K562 (cell line): ENCODE results near the gene STRA8. TPM values are rescaled to one million over a fixed set of nuclear protein-coding genes. Genes with fewer than 3 reads are reported as not detected.
A peak's percentile ranks its signal among the peaks of the same experiment; 100 is the strongest.

Source experiments
- ATAC-seq: fragments of 200-7000 bp; cut with Tn5 transposase; 3 replicates; pipeline ENCODE4 v1.9.1; 2020; ENCODE audit warnings: moderate library complexity
- BruUV-seq: library from RNA; stranded (reverse); fragments of 400-500 nt; replicated peaks from 2 replicates; lab custom pipeline; 2021; lab: Mats Ljungman, UMichigan
- CTCF ChIA-PET: fragments of 300-600 bp; formaldehyde crosslinking; extraction: SDS; loops from one replicate; lab custom pipeline; 2021; ENCODE audit warnings: low intra/inter-chr PET ratio; lab: Yijun Ruan, JAX
- POLR2A ChIA-PET: fragments of 300-600, 350-650 bp; sonication (Branson Sonifier 250); formaldehyde crosslinking; extraction: SDS; loops from one replicate; lab custom pipeline; 2021; ENCODE audit warnings: antibody characterized with exemption, inconsistent platforms; lab: Yijun Ruan, JAX
- DNase-seq, 4 experiments: peaks; one replicate each; pipeline versions ENCODE4 v3.0.0 to v3.0.0-alpha.2; 2011 to 2018; ENCODE audit warnings: low spot score in 3 of 4, mixed read lengths in 3 of 4; ENCODE audit errors: extremely low read depth in 1 of 4
- FAIRE-seq: peaks from 2 replicates; lab custom pipeline; 2011; peaks lifted over from hg19 to GRCh38; lab: Jason Lieb, UNC
- H2AFZ ChIP-seq: 2 replicates; pipeline ENCODE4 v1.6.0; 2011; ENCODE audit warnings: low read depth, low read length, control low read depth, inconsistent platforms
- H3K27ac ChIP-seq: fragments of 200-600 bp; 3 replicates; pipeline ENCODE4 v1.8.0; 2011; ENCODE audit warnings: low read depth, mild to moderate bottlenecking, control low read depth, inconsistent platforms, low read length, moderate library complexity, mixed read lengths; ENCODE audit errors: extremely low read depth
- H3K27me3 ChIP-seq, 2 experiments: fragments of 300-600 bp in 1 of 2; 2 replicates in 1 of 2; 3 replicates in 1 of 2; pipeline versions ENCODE4 v1.6.0 to v1.8.0; 2011; ENCODE audit warnings: inconsistent platforms in 2 of 2, low read length in 2 of 2, mild to moderate bottlenecking in 1 of 2, mixed read lengths in 1 of 2, moderate library complexity in 1 of 2; ENCODE audit not compliant: control insufficient read depth in 2 of 2, insufficient read depth in 2 of 2
- H3K36me3 ChIP-seq: fragments of 300-600 bp; 3 replicates; pipeline ENCODE4 v1.8.0; 2011; ENCODE audit warnings: mild to moderate bottlenecking, low read length, inconsistent platforms; ENCODE audit not compliant: control insufficient read depth, insufficient read depth
- H3K4me1 ChIP-seq, 2 experiments: fragments of 200-600 bp in 1 of 2; replicated peaks in 1 of 2; 2 replicates in 1 of 2; 3 replicates in 1 of 2; pipeline versions ENCODE4 v1.5.1 to v1.8.0; 2011; ENCODE audit warnings: inconsistent platforms in 2 of 2, low read length in 2 of 2, mild to moderate bottlenecking in 1 of 2, mixed read lengths in 1 of 2, moderate library complexity in 1 of 2; ENCODE audit not compliant: control insufficient read depth in 2 of 2, insufficient read depth in 2 of 2
- H3K4me2 ChIP-seq: 2 replicates; pipeline ENCODE4 v1.6.1; 2011; ENCODE audit warnings: low read length, control low read depth, inconsistent platforms, mixed read lengths; ENCODE audit not compliant: insufficient read depth
- H3K4me3 ChIP-seq: fragments of 200-600 bp; sonication (generic), shearing (Covaris generic); 2 replicates; pipeline ENCODE4 v1.5.1; 2016; ENCODE audit warnings: control low read depth, inconsistent platforms
- H3K79me2 ChIP-seq: fragments of 200-600 bp; 3 replicates; pipeline ENCODE4 v1.8.0; 2011; ENCODE audit warnings: low read length, inconsistent platforms; ENCODE audit not compliant: control insufficient read depth, insufficient read depth
- H3K9ac ChIP-seq, 2 experiments: 2 replicates each; pipeline versions ENCODE4 v1.6.0 to v1.6.1; 2011; ENCODE audit warnings: low read depth in 2 of 2, low read length in 2 of 2, control low read depth in 1 of 2, inconsistent platforms in 1 of 2, mild to moderate bottlenecking in 1 of 2, mixed read lengths in 1 of 2; ENCODE audit not compliant: insufficient read depth in 1 of 2
- H3K9me1 ChIP-seq: one replicate; pipeline ENCODE4 v1.6.0; 2011; ENCODE audit warnings: inconsistent platforms, mild to moderate bottlenecking, low read length, moderate library complexity; ENCODE audit not compliant: control insufficient read depth, insufficient read depth
- H3K9me3 ChIP-seq: replicated peaks from 2 replicates; pipeline ENCODE4 v1.5.1; 2011; ENCODE audit warnings: low read depth, low read length, inconsistent platforms; ENCODE audit not compliant: control insufficient read depth, insufficient read depth
- H4K20me1 ChIP-seq: replicated peaks from 2 replicates; pipeline ENCODE4 v1.6.1; 2011; ENCODE audit warnings: low read length, inconsistent platforms, mixed read lengths; ENCODE audit not compliant: control insufficient read depth, insufficient read depth
- CGGBP1 ChIP-seq: fragments of 250-450 bp; sonication (Bioruptor Pico); IDR thresholded peaks from 2 replicates; pipeline ENCODE4 v1.9.0; 2021; ENCODE audit warnings: mild to moderate bottlenecking
- E2F8 ChIP-seq: fragments of 450-650 bp; IDR thresholded peaks from 2 replicates; pipeline ENCODE4 v1.7.1; 2018; ENCODE audit warnings: mild to moderate bottlenecking, low read depth; ENCODE audit not compliant: partially characterized antibody
- MCM5 ChIP-seq: fragments of 450-650 bp; IDR thresholded peaks from 2 replicates; pipeline ENCODE4 v1.6.1; 2016; ENCODE audit warnings: low read depth
- MYNN ChIP-seq, 2 experiments: sonication (generic); formaldehyde crosslinking in 1 of 2; IDR thresholded peaks; 2 replicates each; pipeline versions ENCODE4 v1.5.0 to v1.6.1; 2016 to 2020; ENCODE audit warnings: antibody characterized with exemption in 1 of 2, missing genetic modification reagents in 1 of 2
- NR0B1 ChIP-seq: fragments of 450-650 bp; IDR thresholded peaks from one replicate; pipeline ENCODE4 v1.6.1; 2018; ENCODE audit warnings: mild to moderate bottlenecking, moderate library complexity; ENCODE audit not compliant: partially characterized antibody
- PHF20 ChIP-seq: fragments of 450-650 bp; IDR thresholded peaks from 2 replicates; pipeline ENCODE4 v1.6.1; 2018; ENCODE audit not compliant: partially characterized antibody
- THAP7 ChIP-seq: fragments of 250-450 bp; sonication (Bioruptor Pico); IDR thresholded peaks from 2 replicates; pipeline ENCODE4 v1.5.0; 2021
- U2AF2 ChIP-seq: fragments of 200-400 bp; formaldehyde crosslinking; optimal IDR thresholded peaks from 2 replicates; pipeline ENCODE3; 2017; ENCODE audit warnings: low read depth, mild to moderate bottlenecking, low read length
- WGBS: fragments of 100-300 bp; shearing (Covaris generic); methylation state at CpG from one replicate; pipeline ENCODE4 v1.1.6; 2016; ENCODE audit warnings: low coverage, mixed read lengths; ENCODE audit not compliant: insufficient coverage; ENCODE audit errors: missing lambda C conversion rate; 5-methylcytosine and 5-hydroxymethylcytosine counted together
- in situ Hi-C: fragments of 300-500 bp; cut with MboI; formaldehyde crosslinking; loops from 4 replicates; pipeline ENCODE4 v1.15.0; 2018; ENCODE audit warnings: inconsistent platforms, mixed read lengths
- intact Hi-C: fragments of 100-400 bp; cut with micrococcal nuclease; formaldehyde crosslinking; loops from 2 replicates; pipeline ENCODE4 v1.14.2; 2022
- polyA plus RNA-seq, 8 experiments: library from polyadenylated mRNA; depleted of rRNA in 4 of 8; stranded (reverse) in 5 of 8; unstranded in 3 of 8; fragments of >200 nt; fragmentation: Nextera tagmentation in 2 of 8; fragmentation: Illumina TruSeq in 1 of 8; extraction: Ambion mirVana in 2 of 8; extraction: Trizol in 1 of 8; gene quantifications; 2 replicates each; pipeline versions ENCODE4 v1.2.1 to v1.2.3, GENCODE V29; 2011 to 2014; ENCODE audit warnings: inconsistent platforms in 1 of 8, missing spikeins in 1 of 8
- total RNA-seq, 7 experiments: library from RNA; depleted of rRNA in 6 of 7; stranded (reverse); fragments of >200 nt in 6 of 7; fragmentation: Illumina TruSeq in 2 of 7; extraction: Trizol in 2 of 7; gene quantifications; 2 replicates each; pipeline versions ENCODE4 v1.2.1 to v1.2.3, GENCODE V29; 2011 to 2021; ENCODE audit warnings: low replicate concordance in 1 of 7

STRA8 gene
- total and polyA plus RNA-seq, 9 of the 15 experiments (the other 6 are each of a cell fraction or from before 2014, with no cell fraction given) = not detected

- Histone ChIP-seq H3K9ac (peak overlapping the region in 1 of 2 experiments; percentile 23; a peak in 1 of 4 replicates), H3K4me1 (no peaks in the 10 kb centered on the region), H3K4me2 (no peak overlapping the region), H3K9me1 (peaks cover 3% of the 10 kb centered on the region), H3K79me2 (no peaks in the 10 kb centered on the region), H2AFZ (no peak overlapping the region), H3K4me3 (no peak overlapping the region), H3K27me3 (no peaks in the 10 kb centered on the region), H3K9me3 (no peaks in the 10 kb centered on the region), H3K27ac (no peak overlapping the region), H3K36me3 (peaks cover 30% of the 10 kb centered on the region; the same call in 2 of the 3 replicates), H4K20me1 (no peaks in the 10 kb centered on the region)
- intact Hi-C loops (no loop called here), in situ Hi-C loops (no loop called here)
- no peak for TF ChIP-seq MYNN (IDR thresholded peaks at IDR 0.05)
- TF ChIP-seq MYNN (CRISPR knock-in tag; IDR thresholded peaks at IDR 0.05) = no peak
- no peak for TF ChIP-seq PHF20
- no peak for TF ChIP-seq NR0B1
- TF ChIP-seq MCM5 = no peak
- TF ChIP-seq U2AF2 = no peak
- no peak for TF ChIP-seq E2F8
- no peak for TF ChIP-seq CGGBP1 (CRISPR knock-in tag)
- TF ChIP-seq THAP7 (CRISPR knock-in tag) = no peak
- 76% methylated on average over 10 of the region's 10 CpGs for WGBS
- no peak for DNase-seq
- POLR2A ChIA-PET = interaction anchor here (0.6 to 1.1 kb wide), 5 partner anchors 9 to 221 kb away, joined by 3 to 5 read pairs (median 3); partner anchors contain the start of gene CYREN
- no peak for ATAC-seq
- CTCF ChIA-PET = no interaction called here
- no TSS peak for BruUV-seq
- no peak for FAIRE-seq
These were observed 40.0 kb upstream of the STRA8 start for GRCh38 chr7:135193615-135194081.
